Fibroblast of lung (primary cell): ENCODE results near the gene SLC25A33. TPM values are rescaled to one million over a fixed set of nuclear protein-coding genes. Genes with fewer than 3 reads are reported as not detected.
"Not testable (repeated sequence)": the region's sequence is repeated elsewhere in the genome, so short reads cannot be mapped to it uniquely, and the experiment has no call there.

Experiments
- DNase-seq, 2 donors: peaks; one replicate each; pipeline versions ENCODE4 v3.0.0 to v3.0.0-alpha.2; 2010; ENCODE audit warnings: low read depth in 2 of 2
- H2AFZ ChIP-seq: 2 replicates; pipeline ENCODE4 v1.5.1; 2012; ENCODE audit warnings: low read length, control low read depth, inconsistent platforms
- H3K27ac ChIP-seq: 2 replicates; pipeline ENCODE4 v1.5.1; 2011; ENCODE audit warnings: low read length, control low read depth; ENCODE audit not compliant: insufficient read depth
- H3K27me3 ChIP-seq: 2 replicates; pipeline ENCODE4 v1.5.1; 2011; ENCODE audit warnings: mild to moderate bottlenecking, low read length; ENCODE audit not compliant: control insufficient read depth, insufficient read depth
- H3K36me3 ChIP-seq: 2 replicates; pipeline ENCODE4 v1.5.1; 2011; ENCODE audit warnings: low read length; ENCODE audit not compliant: control insufficient read depth, insufficient read depth
- H3K4me1 ChIP-seq: 2 replicates; pipeline ENCODE4 v1.5.1; 2011; ENCODE audit warnings: low read length; ENCODE audit not compliant: control insufficient read depth, insufficient read depth; ENCODE audit errors: extremely low read depth
- H3K4me2 ChIP-seq: 2 replicates; pipeline ENCODE4 v1.5.1; 2011; ENCODE audit warnings: low read length, control low read depth; ENCODE audit not compliant: insufficient read depth; ENCODE audit errors: extremely low read depth
- H3K4me3 ChIP-seq, 4 experiments: fragments of 200-600 bp in 1 of 4; sonication (generic) in 1 of 4; replicated peaks in 1 of 4; 2 replicates each; pipeline ENCODE4 v1.5.1; 2011 to 2016; ENCODE audit warnings: low read length in 4 of 4, low read depth in 3 of 4, mild to moderate bottlenecking in 3 of 4, control low read depth in 2 of 4, inconsistent platforms in 1 of 4, mixed read lengths in 1 of 4; ENCODE audit not compliant: insufficient read depth in 1 of 4; ENCODE audit errors: control extremely low read depth in 1 of 4
- H3K79me2 ChIP-seq: 2 replicates; pipeline ENCODE4 v1.5.1; 2012; ENCODE audit warnings: mild to moderate bottlenecking, low read length, inconsistent platforms; ENCODE audit not compliant: control insufficient read depth, insufficient read depth
- H3K9ac ChIP-seq: 2 replicates; pipeline ENCODE4 v1.5.1; 2011; ENCODE audit warnings: mild to moderate bottlenecking, low read length, control low read depth; ENCODE audit not compliant: insufficient read depth
- H3K9me3 ChIP-seq: 2 replicates; pipeline ENCODE4 v1.5.1; 2012; ENCODE audit warnings: low read depth, low read length; ENCODE audit not compliant: control insufficient read depth, insufficient read depth
- H4K20me1 ChIP-seq: 2 replicates; pipeline ENCODE4 v1.5.1; 2011; ENCODE audit warnings: low read length; ENCODE audit not compliant: control insufficient read depth, insufficient read depth; ENCODE audit errors: extremely low read depth
- CTCF ChIP-seq, 2 donors: IDR thresholded peaks in 1 of 2; conservative IDR thresholded peaks in 1 of 2; 1 replicate in 1 of 2; 2 replicates in 1 of 2; pipeline ENCODE4 v1.5.1; 2011 to 2012; ENCODE audit warnings: low read length in 2 of 2, control low read depth in 1 of 2, inconsistent platforms in 1 of 2, low read depth in 1 of 2, mild to moderate bottlenecking in 1 of 2
- EZH2 ChIP-seq: IDR thresholded peaks from 2 replicates; pipeline ENCODE4 v1.5.1; 2012; ENCODE audit warnings: low read length, control low read depth, mild to moderate bottlenecking; ENCODE audit errors: missing control alignments
- polyA plus RNA-seq, 2 donors: library from polyadenylated mRNA; depleted of rRNA in 1 of 2; stranded (reverse) in 1 of 2; unstranded in 1 of 2; fragments of >200 nt; gene quantifications; 2 replicates each; pipeline ENCODE4 v1.2.1, GENCODE V29; 2011 to 2012; ENCODE audit warnings: missing spikeins in 1 of 2
- total RNA-seq: library from RNA; depleted of rRNA; stranded (reverse); fragments of >200 nt; gene quantifications from 2 replicates; pipeline ENCODE4 v1.2.1, GENCODE V29; 2014

The SLC25A33 gene
- total and polyA plus RNA-seq, 2 donors (not counting 1 experiment from before 2014, with no cell fraction given) = 3.5 to 4.8 TPM

GRCh38 chr1:9624081-9624480 lies 84.8 kb downstream of the SLC25A33 start:
- no peak for DNase-seq
- no peak overlapping the region for H3K4me2 ChIP-seq

GRCh38 chr1:9625030-9625429 lies 85.8 kb downstream of the SLC25A33 start:
- not testable (repeated sequence) for H4K20me1 ChIP-seq, H3K27me3 ChIP-seq, H3K36me3 ChIP-seq, H3K4me2 ChIP-seq, H3K4me3 ChIP-seq, H3K4me1 ChIP-seq, H3K9me3 ChIP-seq, DNase-seq, H2AFZ ChIP-seq, H3K9ac ChIP-seq, H3K79me2 ChIP-seq, H3K27ac ChIP-seq

More at GRCh38 chr1:9624081-9624480, 84.8 kb downstream of the SLC25A33 start:
- H3K4me1 ChIP-seq = no peaks in the 10 kb centered on the region
- no peak overlapping the region for H3K27ac ChIP-seq
- no peaks in the 10 kb centered on the region for H3K36me3 ChIP-seq
- H3K9ac ChIP-seq = no peak overlapping the region
- no peaks in the 10 kb centered on the region for H3K79me2 ChIP-seq
- no peaks in the 10 kb centered on the region for H4K20me1 ChIP-seq
- no peaks in the 10 kb centered on the region for H3K9me3 ChIP-seq
- no peak overlapping the region for H2AFZ ChIP-seq
- H3K27me3 ChIP-seq = no peaks in the 10 kb centered on the region
- TF ChIP-seq CTCF (conservative IDR thresholded peaks at IDR 0.05 in 1 of 2, IDR thresholded peaks at IDR 0.05 in 1 of 2; ENCODE audit: low read depth in 1 of 2, low read length in 2 of 2) (no peak), EZH2 (no peak)
- no peak overlapping the region for H3K4me3 ChIP-seq

GRCh38 chr1:9626201-9626608 lies 86.9 kb downstream of the SLC25A33 start:
- Histone ChIP-seq H3K79me2 (no peaks in the 10 kb centered on the region), H3K4me2 (no peak overlapping the region), H3K27ac (no peak overlapping the region), H3K27me3 (no peaks in the 10 kb centered on the region), H3K4me1 (no peaks in the 10 kb centered on the region), H3K9me3 (no peaks in the 10 kb centered on the region), H3K36me3 (no peaks in the 10 kb centered on the region), H3K9ac (no peak overlapping the region), H2AFZ (no peak overlapping the region), H4K20me1 (no peaks in the 10 kb centered on the region), H3K4me3 (no peak overlapping the region)
- no peak for TF ChIP-seq EZH2
- no peak for TF ChIP-seq CTCF (conservative IDR thresholded peaks at IDR 0.05 in 1 of 2, IDR thresholded peaks at IDR 0.05 in 1 of 2; ENCODE audit: low read depth in 1 of 2, low read length in 2 of 2)
- DNase-seq = no peak
